ENCODE measurements around the gene PLA2G1B.

The PLA2G1B gene

GRCh38 chr12:120364487-120364886, 36.9 kb upstream of the PLA2G1B start:
- Mint-ChIP-seq H3K27ac (no peak overlapping the region), H3K27me3 (peaks cover 40% of the 10 kb centered on the region), H3K4me1 (ENCODE audit: low read depth) (peaks cover 10% of the 10 kb centered on the region), H3K36me3 (no peaks in the 10 kb centered on the region), H3K9me3 (ENCODE audit: low read depth) (no peaks in the 10 kb centered on the region), H3K4me3 (no peak overlapping the region)

- Mint-ChIP-seq H3K27ac (no peak overlapping the region), H3K27me3 (peaks cover 42% of the 10 kb centered on the region), H3K4me1 (ENCODE audit: low read depth) (peaks cover 9% of the 10 kb centered on the region), H3K4me3 (no peak overlapping the region), H3K36me3 (no peaks in the 10 kb centered on the region), H3K9me3 (ENCODE audit: low read depth) (no peaks in the 10 kb centered on the region)
These were observed 35.8 kb upstream of the PLA2G1B start for GRCh38 chr12:120363274-120363855.

DNA sequence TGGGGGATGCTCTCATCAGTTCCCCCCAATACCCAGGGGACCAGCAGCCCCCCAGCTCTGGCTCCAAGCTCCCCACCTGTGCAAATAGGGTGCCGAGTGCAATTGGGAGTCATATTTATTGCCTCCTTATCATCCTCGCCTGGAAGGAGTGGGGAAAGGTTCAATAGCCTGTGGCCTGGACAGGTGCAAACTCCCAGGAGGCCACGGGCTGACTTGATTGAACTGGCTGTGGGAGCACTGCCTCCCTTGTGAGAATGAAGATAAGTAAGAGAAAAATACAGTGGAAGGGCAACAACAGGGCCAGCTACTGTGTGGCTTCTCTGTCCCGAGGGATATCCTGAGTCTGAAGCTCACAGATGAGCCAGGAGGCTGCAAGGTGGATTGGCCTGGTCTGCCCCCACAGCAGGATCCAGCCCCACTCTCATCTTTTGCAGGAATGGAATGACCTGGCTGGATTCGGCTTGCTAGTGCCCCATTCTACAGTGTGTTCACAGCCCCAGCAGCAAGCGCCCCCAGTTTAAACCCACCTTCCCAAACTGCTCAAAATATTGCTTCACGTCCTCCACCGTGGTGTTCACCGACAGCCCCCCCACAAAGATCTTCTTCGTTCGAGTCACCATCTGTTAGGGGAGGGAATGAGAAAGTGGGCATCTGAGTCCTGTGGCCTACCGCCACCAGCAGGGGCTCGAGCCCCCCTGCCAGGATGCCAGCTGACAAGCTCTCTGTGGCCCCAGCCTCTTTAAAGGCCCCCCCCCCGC, 35.1 kb upstream of the PLA2G1B start:
- no peak overlapping the region for H3K4me3 Mint-ChIP-seq
- H3K9me3 Mint-ChIP-seq (ENCODE audit: low read depth) = no peaks in the 10 kb centered on the region
- H3K36me3 Mint-ChIP-seq = no peaks in the 10 kb centered on the region
- H3K27me3 Mint-ChIP-seq = peaks cover 45% of the 10 kb centered on the region
- peaks cover 8% of the 10 kb centered on the region for H3K4me1 Mint-ChIP-seq (ENCODE audit: low read depth)
- H3K27ac Mint-ChIP-seq = no peak overlapping the region

- H3K9me3 Mint-ChIP-seq (ENCODE audit: low read depth) = no peaks in the 10 kb centered on the region
- H3K4me3 Mint-ChIP-seq = peak overlapping the region; percentile 49
- H3K4me1 Mint-ChIP-seq (ENCODE audit: low read depth) = peaks cover 8% of the 10 kb centered on the region
- H3K27me3 Mint-ChIP-seq = peaks cover 37% of the 10 kb centered on the region
- H3K27ac Mint-ChIP-seq = no peak overlapping the region
- no peaks in the 10 kb centered on the region for H3K36me3 Mint-ChIP-seq
These were observed 34.1 kb upstream of the PLA2G1B start for GRCh38 chr12:120361506-120362208.

- Mint-ChIP-seq H3K36me3 (no peaks in the 10 kb centered on the region), H3K4me1 (ENCODE audit: low read depth) (peaks cover 9% of the 10 kb centered on the region), H3K27me3 (peaks cover 30% of the 10 kb centered on the region), H3K4me3 (no peak overlapping the region), H3K27ac (no peak overlapping the region), H3K9me3 (ENCODE audit: low read depth) (no peaks in the 10 kb centered on the region)
These were observed 31.5 kb upstream of the PLA2G1B start for GRCh38 chr12:120359128-120359527.

GRCh38 chr12:120358412-120359100, 31.0 kb upstream of the PLA2G1B start:
- Mint-ChIP-seq H3K36me3 (no peaks in the 10 kb centered on the region), H3K9me3 (ENCODE audit: low read depth) (no peaks in the 10 kb centered on the region), H3K27me3 (peaks cover 26% of the 10 kb centered on the region), H3K4me1 (ENCODE audit: low read depth) (peaks cover 9% of the 10 kb centered on the region), H3K4me3 (no peak overlapping the region), H3K27ac (no peak overlapping the region)

DNA sequence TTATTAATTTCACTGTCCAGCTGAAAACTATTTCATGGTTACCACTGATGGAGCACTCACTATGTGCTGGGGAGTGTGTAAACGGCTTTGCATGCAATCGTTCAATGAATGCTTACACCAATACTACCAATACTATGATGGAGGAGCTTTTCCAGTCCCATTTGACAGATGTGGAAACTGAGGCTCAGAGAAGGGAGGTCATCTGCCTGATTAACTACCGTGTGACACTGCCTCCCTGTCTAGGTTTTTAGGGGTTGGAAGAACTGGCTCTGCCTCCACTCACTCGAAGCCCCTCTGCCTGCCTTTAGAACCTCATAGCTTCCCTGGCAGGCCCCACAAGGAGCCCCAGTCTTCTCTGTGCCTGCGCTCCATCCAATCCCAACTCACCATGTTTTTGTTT, 29.5 kb upstream of the PLA2G1B start:
- Mint-ChIP-seq H3K4me1 (ENCODE audit: low read depth) (peaks cover 6% of the 10 kb centered on the region), H3K27me3 (peaks cover 16% of the 10 kb centered on the region), H3K9me3 (ENCODE audit: low read depth) (no peaks in the 10 kb centered on the region), H3K27ac (no peak overlapping the region), H3K36me3 (no peaks in the 10 kb centered on the region), H3K4me3 (no peak overlapping the region)

GRCh38 chr12:120356567-120357030, 29.0 kb upstream of the PLA2G1B start:
- H3K9me3 Mint-ChIP-seq (ENCODE audit: low read depth) = no peaks in the 10 kb centered on the region
- H3K36me3 Mint-ChIP-seq = no peaks in the 10 kb centered on the region
- H3K4me1 Mint-ChIP-seq (ENCODE audit: low read depth) = peaks cover 5% of the 10 kb centered on the region
- H3K4me3 Mint-ChIP-seq = no peak overlapping the region
- peaks cover 15% of the 10 kb centered on the region for H3K27me3 Mint-ChIP-seq
- no peak overlapping the region for H3K27ac Mint-ChIP-seq

- Mint-ChIP-seq H3K4me1 (ENCODE audit: low read depth) (peaks cover 5% of the 10 kb centered on the region), H3K36me3 (no peaks in the 10 kb centered on the region), H3K27ac (no peak overlapping the region), H3K27me3 (peaks cover 6% of the 10 kb centered on the region), H3K4me3 (no peak overlapping the region), H3K9me3 (ENCODE audit: low read depth) (no peaks in the 10 kb centered on the region)
These were observed 26.2 kb upstream of the PLA2G1B start for GRCh38 chr12:120353556-120354317.

- H3K27me3 Mint-ChIP-seq = peaks cover 6% of the 10 kb centered on the region
- no peak overlapping the region for H3K27ac Mint-ChIP-seq
- no peak overlapping the region for H3K4me3 Mint-ChIP-seq
- H3K4me1 Mint-ChIP-seq (ENCODE audit: low read depth) = peaks cover 5% of the 10 kb centered on the region
- no peaks in the 10 kb centered on the region for H3K9me3 Mint-ChIP-seq (ENCODE audit: low read depth)
- H3K36me3 Mint-ChIP-seq = no peaks in the 10 kb centered on the region
These were observed 25.6 kb upstream of the PLA2G1B start for GRCh38 chr12:120353136-120353535.

DNA sequence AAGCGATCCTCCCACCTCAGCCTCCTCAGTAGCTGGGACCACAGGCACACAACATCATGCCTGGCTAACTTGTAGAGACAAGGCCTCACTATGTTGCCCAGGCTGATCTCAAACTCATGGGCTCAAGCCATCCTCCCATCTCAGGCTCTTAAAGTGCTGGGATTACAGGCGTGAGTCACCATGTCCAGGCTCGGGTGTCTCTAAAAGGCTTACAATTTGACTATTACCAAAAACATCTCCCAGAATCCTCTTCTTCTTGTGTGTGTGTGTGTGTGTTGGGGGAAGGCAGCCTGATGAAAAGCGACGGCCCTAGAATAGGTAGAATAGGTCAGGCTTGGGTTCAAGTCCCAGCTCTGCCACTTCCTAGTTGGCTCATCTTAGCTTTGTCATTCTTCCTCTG, 24.5 kb upstream of the PLA2G1B start:
- no peaks in the 10 kb centered on the region for H3K27me3 Mint-ChIP-seq
- H3K36me3 Mint-ChIP-seq = no peaks in the 10 kb centered on the region
- H3K27ac Mint-ChIP-seq = no peak overlapping the region
- peaks cover 3% of the 10 kb centered on the region for H3K4me1 Mint-ChIP-seq (ENCODE audit: low read depth)
- no peak overlapping the region for H3K4me3 Mint-ChIP-seq
- no peaks in the 10 kb centered on the region for H3K9me3 Mint-ChIP-seq (ENCODE audit: low read depth)

- no peaks in the 10 kb centered on the region for H3K36me3 Mint-ChIP-seq
- H3K4me3 Mint-ChIP-seq = no peak overlapping the region
- H3K27me3 Mint-ChIP-seq = no peaks in the 10 kb centered on the region
- no peaks in the 10 kb centered on the region for H3K4me1 Mint-ChIP-seq (ENCODE audit: low read depth)
- no peaks in the 10 kb centered on the region for H3K9me3 Mint-ChIP-seq (ENCODE audit: low read depth)
- no peak overlapping the region for H3K27ac Mint-ChIP-seq
These were observed 23.2 kb upstream of the PLA2G1B start for GRCh38 chr12:120350576-120351350.

GRCh38 chr12:120347766-120348165, 20.2 kb upstream of the PLA2G1B start:
- Mint-ChIP-seq H3K4me3 (no peak overlapping the region), H3K27me3 (no peaks in the 10 kb centered on the region), H3K27ac (no peak overlapping the region), H3K4me1 (ENCODE audit: low read depth) (no peaks in the 10 kb centered on the region), H3K36me3 (no peaks in the 10 kb centered on the region), H3K9me3 (ENCODE audit: low read depth) (no peaks in the 10 kb centered on the region)

GRCh38 chr12:120346681-120347080, 19.1 kb upstream of the PLA2G1B start:
- Mint-ChIP-seq H3K9me3 (ENCODE audit: low read depth) (no peaks in the 10 kb centered on the region), H3K27ac (no peak overlapping the region), H3K4me3 (no peak overlapping the region), H3K4me1 (ENCODE audit: low read depth) (no peaks in the 10 kb centered on the region), H3K36me3 (no peaks in the 10 kb centered on the region), H3K27me3 (no peaks in the 10 kb centered on the region)
